Loucy (cell line): Measurements from ENCODE around the gene NAV2.

Experiments used
- H2AFZ ChIP-seq: fragments of 200-600 bp; sonication (generic); 2 replicates; pipeline ENCODE4 v1.6.0; 2016; ENCODE audit warnings: antibody characterized with exemption, mild to moderate bottlenecking, low read length, moderate library complexity
- H3F3A ChIP-seq: fragments of 200-600 bp; 2 replicates; pipeline ENCODE4 v1.6.0; 2016; ENCODE audit warnings: antibody characterized with exemption, low read depth, mild to moderate bottlenecking
- H3K27me3 ChIP-seq: fragments of 200-600 bp; sonication (generic); 2 replicates; pipeline ENCODE4 v1.6.1; 2014; ENCODE audit warnings: low read length, mild to moderate bottlenecking; ENCODE audit not compliant: insufficient read depth, poor library complexity, severe bottlenecking
- H3K36me3 ChIP-seq: fragments of 200-600 bp; sonication (generic); 2 replicates; pipeline ENCODE4 v1.6.1; 2016; ENCODE audit warnings: low read length; ENCODE audit not compliant: insufficient read depth
- H3K4me1 ChIP-seq: fragments of 200-600 bp; sonication (generic); 2 replicates; pipeline ENCODE4 v1.5.1; 2014; ENCODE audit warnings: low read length, mild to moderate bottlenecking; ENCODE audit not compliant: insufficient read depth, poor library complexity, severe bottlenecking
- H3K4me2 ChIP-seq: fragments of 200-600 bp; sonication (generic); 2 replicates; pipeline ENCODE4 v1.6.0; 2014; ENCODE audit warnings: antibody characterized with exemption, low read length, low read depth, mild to moderate bottlenecking; ENCODE audit not compliant: poor library complexity, severe bottlenecking
- H3K4me3 ChIP-seq: fragments of 200-600 bp; sonication (generic); 2 replicates; pipeline ENCODE4 v1.5.1; 2014; ENCODE audit warnings: low read length, mild to moderate bottlenecking, mixed read lengths; ENCODE audit not compliant: poor library complexity, severe bottlenecking
- H3K79me2 ChIP-seq: fragments of 200-600 bp; sonication (generic); 2 replicates; pipeline ENCODE4 v1.6.1; 2014; ENCODE audit warnings: low read length; ENCODE audit not compliant: insufficient read depth
- H3K9ac ChIP-seq: fragments of 200-600 bp; sonication (generic); 2 replicates; pipeline ENCODE4 v1.6.0; 2014; ENCODE audit warnings: mild to moderate bottlenecking, low read depth, low read length, moderate library complexity; ENCODE audit not compliant: poor library complexity, severe bottlenecking
- H3K9me2 ChIP-seq: fragments of 200-600 bp; sonication (generic); replicated peaks from 2 replicates; pipeline ENCODE4 v1.6.1; 2016; ENCODE audit warnings: low read depth, low read length, mixed read lengths
- H3K9me3 ChIP-seq: fragments of 200-600 bp; sonication (generic); 2 replicates; pipeline ENCODE4 v1.6.1; 2014; ENCODE audit warnings: mild to moderate bottlenecking, antibody characterized with exemption, low read length, low read depth; ENCODE audit not compliant: insufficient read depth
- H4K20me1 ChIP-seq: fragments of 200-600 bp; sonication (generic); 2 replicates; pipeline ENCODE4 v1.6.0; 2014; ENCODE audit warnings: antibody characterized with exemption, low read length, mild to moderate bottlenecking; ENCODE audit not compliant: insufficient read depth, poor library complexity, severe bottlenecking
- EZH2phosphoT487 ChIP-seq: fragments of 200-600 bp; IDR thresholded peaks from 2 replicates; pipeline ENCODE4 v1.6.1; 2018; ENCODE audit warnings: antibody characterized with exemption, mild to moderate bottlenecking, moderate library complexity, borderline replicate concordance
- TF ChIP-seq, protein P1 (sequence below): fragments of 200-600 bp; sonication (generic); conservative IDR thresholded peaks from 2 replicates; pipeline ENCODE4 v1.5.1; 2014; ENCODE audit warnings: mild to moderate bottlenecking, antibody characterized with exemption, low read length

Gene NAV2

DNA sequence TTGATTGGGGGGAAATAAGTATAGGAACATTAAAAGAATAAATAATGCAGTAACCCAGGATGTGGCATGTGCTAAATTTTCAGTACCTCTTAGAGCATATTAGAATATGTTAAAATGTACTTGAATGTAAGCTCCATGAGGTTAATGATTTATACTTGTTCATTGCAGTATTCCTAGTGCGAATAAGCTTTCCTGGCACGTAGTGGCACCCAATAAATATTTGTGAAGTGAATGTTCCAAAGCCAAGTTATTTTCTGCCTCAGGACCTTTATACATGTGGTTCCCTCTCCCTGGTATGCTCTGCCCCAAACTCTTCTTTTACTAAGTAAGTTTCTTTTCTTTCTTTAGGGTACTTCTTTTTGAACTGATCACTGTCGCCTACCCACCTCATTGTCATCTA lies 328.9 kb downstream of the NAV2 start:
- H3K9me3 ChIP-seq = no peaks in the 10 kb centered on the region
- H3K4me2 ChIP-seq = no peak overlapping the region
- no peaks in the 10 kb centered on the region for H3K9me2 ChIP-seq
- H3K79me2 ChIP-seq = no peaks in the 10 kb centered on the region
- TF ChIP-seq, protein P1, sequence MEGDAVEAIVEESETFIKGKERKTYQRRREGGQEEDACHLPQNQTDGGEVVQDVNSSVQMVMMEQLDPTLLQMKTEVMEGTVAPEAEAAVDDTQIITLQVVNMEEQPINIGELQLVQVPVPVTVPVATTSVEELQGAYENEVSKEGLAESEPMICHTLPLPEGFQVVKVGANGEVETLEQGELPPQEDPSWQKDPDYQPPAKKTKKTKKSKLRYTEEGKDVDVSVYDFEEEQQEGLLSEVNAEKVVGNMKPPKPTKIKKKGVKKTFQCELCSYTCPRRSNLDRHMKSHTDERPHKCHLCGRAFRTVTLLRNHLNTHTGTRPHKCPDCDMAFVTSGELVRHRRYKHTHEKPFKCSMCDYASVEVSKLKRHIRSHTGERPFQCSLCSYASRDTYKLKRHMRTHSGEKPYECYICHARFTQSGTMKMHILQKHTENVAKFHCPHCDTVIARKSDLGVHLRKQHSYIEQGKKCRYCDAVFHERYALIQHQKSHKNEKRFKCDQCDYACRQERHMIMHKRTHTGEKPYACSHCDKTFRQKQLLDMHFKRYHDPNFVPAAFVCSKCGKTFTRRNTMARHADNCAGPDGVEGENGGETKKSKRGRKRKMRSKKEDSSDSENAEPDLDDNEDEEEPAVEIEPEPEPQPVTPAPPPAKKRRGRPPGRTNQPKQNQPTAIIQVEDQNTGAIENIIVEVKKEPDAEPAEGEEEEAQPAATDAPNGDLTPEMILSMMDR = no peak
- H3K27me3 ChIP-seq = no peaks in the 10 kb centered on the region
- H3F3A ChIP-seq = no peaks in the 10 kb centered on the region
- no peaks in the 10 kb centered on the region; the same call in 1 of the 2 replicates for H3K36me3 ChIP-seq
- H3K4me3 ChIP-seq = no peak overlapping the region
- H4K20me1 ChIP-seq = no peaks in the 10 kb centered on the region
- no peak overlapping the region for H2AFZ ChIP-seq
- H3K4me1 ChIP-seq = no peaks in the 10 kb centered on the region
- no peak overlapping the region for H3K9ac ChIP-seq

DNA sequence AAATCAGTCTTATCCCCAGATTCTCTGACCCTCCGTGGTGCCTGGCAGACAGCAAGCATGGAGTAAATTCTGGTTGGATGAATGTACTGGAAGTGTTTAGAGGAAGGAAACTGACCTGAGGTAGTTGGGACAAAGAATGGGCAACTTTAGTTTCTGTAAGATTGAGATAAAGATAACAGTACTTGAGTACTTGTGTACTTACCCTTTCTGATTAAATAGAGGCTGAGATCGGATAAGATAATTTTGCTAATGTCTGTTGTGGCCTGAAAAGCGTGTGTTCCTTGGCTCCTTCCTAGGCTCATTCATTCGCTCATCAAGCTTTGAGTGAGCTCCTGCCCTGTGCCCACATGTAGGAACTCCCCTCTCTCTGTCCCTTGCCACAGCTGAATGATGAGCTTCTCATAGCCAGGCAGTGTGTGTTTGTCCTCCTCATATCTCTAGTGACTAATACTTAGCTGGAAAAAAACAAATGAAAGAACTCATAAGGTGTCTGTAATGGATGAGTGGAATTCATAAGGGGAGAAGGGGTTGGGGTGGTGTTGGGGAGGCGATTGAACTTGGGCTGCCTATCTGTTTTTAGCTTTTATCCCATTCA lies 329.5 kb downstream of the NAV2 start:
- Histone ChIP-seq H3F3A (no peaks in the 10 kb centered on the region), H2AFZ (no peak overlapping the region), H3K79me2 (no peaks in the 10 kb centered on the region), H3K9me3 (no peaks in the 10 kb centered on the region), H3K36me3 (no peaks in the 10 kb centered on the region; the same call in 1 of the 2 replicates), H3K4me1 (no peaks in the 10 kb centered on the region), H3K4me3 (no peak overlapping the region), H3K27me3 (no peaks in the 10 kb centered on the region), H4K20me1 (no peaks in the 10 kb centered on the region), H3K4me2 (no peak overlapping the region), H3K9ac (no peak overlapping the region), H3K9me2 (no peaks in the 10 kb centered on the region)
- TF ChIP-seq, protein P1 = no peak
- no peak for TF ChIP-seq EZH2phosphoT487

DNA sequence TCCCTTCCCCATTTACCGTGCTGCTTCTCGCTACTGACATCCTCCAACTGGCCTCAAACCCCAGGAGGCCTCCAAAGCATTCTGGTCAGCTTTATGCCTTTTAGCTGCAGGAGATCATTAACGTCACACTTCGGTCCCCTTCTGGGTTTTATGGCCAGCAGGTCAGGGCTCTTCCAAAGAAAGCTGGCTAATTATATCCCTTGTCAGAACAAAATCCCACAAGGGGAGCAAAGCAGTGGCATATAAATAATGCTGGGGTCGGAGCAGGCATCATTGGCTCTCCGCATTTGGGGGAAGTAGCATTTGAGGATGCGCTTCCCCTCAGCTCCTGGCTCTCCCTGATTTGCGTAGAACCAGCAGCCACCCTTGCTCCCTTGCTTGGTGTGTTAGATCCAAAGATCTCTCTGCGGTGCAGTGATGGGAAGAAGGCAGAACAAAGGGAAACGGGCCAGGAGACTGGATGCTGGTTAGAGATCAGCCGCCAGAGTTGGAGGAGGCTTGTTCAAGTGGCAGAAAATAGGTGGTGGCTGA lies 330.2 kb downstream of the NAV2 start:
- no peaks in the 10 kb centered on the region for H3F3A ChIP-seq
- H3K9me3 ChIP-seq = no peaks in the 10 kb centered on the region
- no peaks in the 10 kb centered on the region for H4K20me1 ChIP-seq
- H3K9ac ChIP-seq = no peak overlapping the region
- TF ChIP-seq, protein P1 = no peak
- no peak for TF ChIP-seq EZH2phosphoT487
- no peaks in the 10 kb centered on the region for H3K79me2 ChIP-seq
- no peak overlapping the region for H3K4me3 ChIP-seq
- no peaks in the 10 kb centered on the region for H3K9me2 ChIP-seq
- H2AFZ ChIP-seq = no peak overlapping the region
- H3K36me3 ChIP-seq = no peaks in the 10 kb centered on the region; the same call in 1 of the 2 replicates
- no peak overlapping the region for H3K4me2 ChIP-seq
- H3K27me3 ChIP-seq = no peaks in the 10 kb centered on the region
- no peaks in the 10 kb centered on the region for H3K4me1 ChIP-seq
